Keratinocyte (primary cell): ENCODE results near the gene SRPX. TPM values are rescaled to one million over a fixed set of nuclear protein-coding genes. Genes with fewer than 3 reads are reported as not detected.

Source experiments
- DNase-seq: peaks from one replicate; pipeline ENCODE4 v3.0.0-alpha.2; 2011; ENCODE audit warnings: low read depth, missing footprints, low spot score
- FAIRE-seq: peaks from 2 replicates; lab custom pipeline; 2011; peaks lifted over from hg19 to GRCh38; lab: Jason Lieb, UNC
- H2AFZ ChIP-seq: 2 replicates; pipeline ENCODE4 v1.6.0; 2012; ENCODE audit warnings: low read length, control low read depth, inconsistent platforms; ENCODE audit not compliant: control insufficient read depth
- H3K27ac ChIP-seq: 2 replicates; pipeline ENCODE4 v1.5.1; 2011; ENCODE audit warnings: low read length; ENCODE audit not compliant: control insufficient read depth, insufficient read depth
- H3K27me3 ChIP-seq: 3 replicates; pipeline ENCODE4 v1.6.0; 2011; ENCODE audit warnings: low read length; ENCODE audit not compliant: control insufficient read depth, insufficient read depth; ENCODE audit errors: extremely low read depth
- H3K36me3 ChIP-seq, 2 experiments: 2 replicates in 1 of 2; 3 replicates in 1 of 2; pipeline ENCODE4 v1.5.1; 2011; ENCODE audit warnings: low read length in 2 of 2, mild to moderate bottlenecking in 1 of 2; ENCODE audit not compliant: control insufficient read depth in 2 of 2, insufficient read depth in 2 of 2; ENCODE audit errors: extremely low read depth in 1 of 2
- H3K4me1 ChIP-seq: 3 replicates; pipeline ENCODE4 v1.5.1; 2011; ENCODE audit warnings: low read length; ENCODE audit not compliant: control insufficient read depth, insufficient read depth; ENCODE audit errors: extremely low read depth
- H3K4me2 ChIP-seq: 3 replicates; pipeline ENCODE4 v1.6.0; 2011; ENCODE audit warnings: low read depth, low read length; ENCODE audit not compliant: control insufficient read depth, insufficient read depth; ENCODE audit errors: extremely low read depth
- H3K4me3 ChIP-seq, 3 experiments: fragments of 200-600 bp in 1 of 3; sonication (generic) in 1 of 3; 2 replicates in 2 of 3; 3 replicates in 1 of 3; pipeline ENCODE4 v1.5.1; 2011 to 2016; ENCODE audit warnings: low read length in 3 of 3, mild to moderate bottlenecking in 3 of 3, control low read depth in 2 of 3, inconsistent platforms in 1 of 3, low read depth in 1 of 3, mixed read lengths in 1 of 3, mixed run types in 1 of 3, moderate library complexity in 1 of 3; ENCODE audit not compliant: control insufficient read depth in 2 of 3, insufficient read depth in 2 of 3; ENCODE audit errors: extremely low read depth in 1 of 3
- H3K79me2 ChIP-seq: 2 replicates; pipeline ENCODE4 v1.6.0; 2012; ENCODE audit warnings: low read length; ENCODE audit not compliant: control insufficient read depth, insufficient read depth
- H3K9ac ChIP-seq: 3 replicates; pipeline ENCODE4 v1.6.0; 2011; ENCODE audit warnings: low read length; ENCODE audit not compliant: control insufficient read depth, insufficient read depth; ENCODE audit errors: extremely low read depth
- H3K9me1 ChIP-seq: 3 replicates; pipeline ENCODE4 v1.6.0; 2011; ENCODE audit warnings: low read length; ENCODE audit not compliant: control insufficient read depth, insufficient read depth; ENCODE audit errors: extremely low read depth
- H3K9me3 ChIP-seq: 2 replicates; pipeline ENCODE4 v1.5.1; 2012; ENCODE audit warnings: low read depth, low read length; ENCODE audit not compliant: control insufficient read depth
- H4K20me1 ChIP-seq: 3 replicates; pipeline ENCODE4 v1.6.0; 2011; ENCODE audit warnings: low read length; ENCODE audit not compliant: control insufficient read depth, insufficient read depth; ENCODE audit errors: extremely low read depth
- EZH2 ChIP-seq: IDR thresholded peaks from one replicate; pipeline ENCODE4 v1.6.1; 2012; ENCODE audit warnings: inconsistent platforms, mild to moderate bottlenecking, low read length, moderate library complexity
- dilution Hi-C: fragments of 300-500 bp; cut with MboI; formaldehyde crosslinking; loops from one replicate; pipeline ENCODE4 v1.7.0; 2020; ENCODE audit warnings: low sequenced_read_pairs; ENCODE audit not compliant: extremely low pct_ligation_motif_present
- polyA plus RNA-seq, 5 experiments: library from polyadenylated mRNA; depleted of rRNA in 3 of 5; stranded (reverse) in 3 of 5; stranded (forward) in 1 of 5; unstranded in 1 of 5; fragments of >200 nt; gene quantifications; 1 replicate in 1 of 5; 2 replicates in 3 of 5; 3 replicates in 1 of 5; pipeline versions ENCODE4 v1.2.1 to v1.2.3, GENCODE V29; 2011 to 2012; ENCODE audit warnings: missing spikeins in 2 of 5, low read depth in 1 of 5, low replicate concordance in 1 of 5
- TF ChIP-seq, protein P1 (sequence below), 3 experiments: IDR thresholded peaks in 1 of 3; conservative IDR thresholded peaks in 1 of 3; optimal IDR thresholded peaks in 1 of 3; 2 replicates in 2 of 3; 3 replicates in 1 of 3; pipeline versions ENCODE3 to v1.5.1; 2011; ENCODE audit warnings: low read length in 3 of 3, mild to moderate bottlenecking in 3 of 3, moderate library complexity in 2 of 3, control low read depth in 1 of 3, inconsistent platforms in 1 of 3; ENCODE audit not compliant: insufficient read depth in 2 of 3; ENCODE audit errors: extremely low read depth in 1 of 3

Gene SRPX
- polyA plus RNA-seq, 1 donor (not counting 4 experiments of a cell fraction or from before 2014, with no cell fraction given) = 53.8 TPM

DNA sequence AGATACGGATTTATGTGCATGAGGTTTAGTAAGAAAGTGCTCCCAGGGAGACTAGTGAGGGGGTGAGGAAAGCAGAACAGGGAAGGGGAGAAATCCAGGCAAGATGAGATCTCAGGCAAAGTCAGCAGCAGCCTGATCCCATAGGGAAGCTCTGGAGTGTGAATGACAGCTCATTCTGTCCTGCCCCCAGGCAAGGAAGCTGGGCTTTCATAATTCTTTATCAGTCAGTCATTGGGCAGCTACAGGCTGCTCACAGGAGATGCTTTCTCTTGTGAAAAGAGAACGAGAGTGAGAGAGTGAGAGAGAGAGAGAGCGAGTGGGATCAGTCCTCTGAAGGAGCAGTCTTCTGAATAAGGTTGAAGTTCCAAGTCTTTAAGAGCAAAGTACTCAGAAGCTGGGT, 48.1 kb downstream of the SRPX start:
- no peaks in the 10 kb centered on the region for H3K27me3 ChIP-seq
- no peaks in the 10 kb centered on the region for H4K20me1 ChIP-seq
- H3K79me2 ChIP-seq = no peaks in the 10 kb centered on the region
- FAIRE-seq (no peak), DNase-seq (no peak)
- H3K9me1 ChIP-seq = no peaks in the 10 kb centered on the region
- no peak overlapping the region for H3K27ac ChIP-seq
- no peaks in the 10 kb centered on the region for H3K4me1 ChIP-seq
- no peak overlapping the region for H3K9ac ChIP-seq
- H3K36me3 ChIP-seq = peaks cover 0 to 1% of the 10 kb centered on the region in 2 experiments
- no peak overlapping the region for H3K4me2 ChIP-seq
- no peaks in the 10 kb centered on the region for H3K9me3 ChIP-seq
- no peak overlapping the region for H2AFZ ChIP-seq
- dilution Hi-C loops = no loop called here
- H3K4me3 ChIP-seq = no peak overlapping the region
- TF ChIP-seq, protein P1, sequence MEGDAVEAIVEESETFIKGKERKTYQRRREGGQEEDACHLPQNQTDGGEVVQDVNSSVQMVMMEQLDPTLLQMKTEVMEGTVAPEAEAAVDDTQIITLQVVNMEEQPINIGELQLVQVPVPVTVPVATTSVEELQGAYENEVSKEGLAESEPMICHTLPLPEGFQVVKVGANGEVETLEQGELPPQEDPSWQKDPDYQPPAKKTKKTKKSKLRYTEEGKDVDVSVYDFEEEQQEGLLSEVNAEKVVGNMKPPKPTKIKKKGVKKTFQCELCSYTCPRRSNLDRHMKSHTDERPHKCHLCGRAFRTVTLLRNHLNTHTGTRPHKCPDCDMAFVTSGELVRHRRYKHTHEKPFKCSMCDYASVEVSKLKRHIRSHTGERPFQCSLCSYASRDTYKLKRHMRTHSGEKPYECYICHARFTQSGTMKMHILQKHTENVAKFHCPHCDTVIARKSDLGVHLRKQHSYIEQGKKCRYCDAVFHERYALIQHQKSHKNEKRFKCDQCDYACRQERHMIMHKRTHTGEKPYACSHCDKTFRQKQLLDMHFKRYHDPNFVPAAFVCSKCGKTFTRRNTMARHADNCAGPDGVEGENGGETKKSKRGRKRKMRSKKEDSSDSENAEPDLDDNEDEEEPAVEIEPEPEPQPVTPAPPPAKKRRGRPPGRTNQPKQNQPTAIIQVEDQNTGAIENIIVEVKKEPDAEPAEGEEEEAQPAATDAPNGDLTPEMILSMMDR (optimal IDR thresholded peaks at IDR 0.05 in 1 of 3, IDR thresholded peaks at IDR 0.05 in 1 of 3, conservative IDR thresholded peaks at IDR 0.05 in 1 of 3; ENCODE audit: extremely low read depth in 1 of 3, insufficient read depth in 2 of 3, low read length in 3 of 3) = no peak
- TF ChIP-seq EZH2 = no peak

DNA sequence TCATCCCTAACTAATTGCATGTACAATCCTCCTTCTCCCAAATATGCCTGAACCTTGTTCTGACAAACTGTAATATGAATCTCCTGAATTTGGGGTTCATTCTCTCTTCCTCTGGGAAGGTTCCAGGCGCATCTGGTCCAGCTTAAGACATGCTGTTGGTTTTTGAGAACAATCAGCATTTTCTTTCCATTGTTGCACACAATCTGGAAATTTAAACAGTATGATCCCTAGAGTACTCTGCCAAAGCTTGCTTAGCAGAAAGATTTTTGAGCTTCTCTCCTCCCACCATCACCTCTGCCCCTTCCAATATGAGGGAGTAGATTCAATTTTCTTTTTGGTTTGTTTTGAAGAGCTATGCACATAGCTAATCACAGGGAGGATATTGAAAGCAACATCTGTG, 50.1 kb downstream of the SRPX start:
- Histone ChIP-seq H3K9me1 (no peaks in the 10 kb centered on the region), H3K9ac (no peak overlapping the region), H3K9me3 (no peaks in the 10 kb centered on the region), H3K4me3 (no peak overlapping the region), H3K79me2 (no peaks in the 10 kb centered on the region), H3K27ac (no peak overlapping the region), H4K20me1 (no peaks in the 10 kb centered on the region), H2AFZ (no peak overlapping the region), H3K4me2 (no peak overlapping the region), H3K4me1 (no peaks in the 10 kb centered on the region), H3K36me3 (peaks cover 0 to 1% of the 10 kb centered on the region in 2 experiments), H3K27me3 (no peaks in the 10 kb centered on the region)
- FAIRE-seq (no peak), DNase-seq (no peak)
- TF ChIP-seq, protein P1 (optimal IDR thresholded peaks at IDR 0.05 in 1 of 3, IDR thresholded peaks at IDR 0.05 in 1 of 3, conservative IDR thresholded peaks at IDR 0.05 in 1 of 3; ENCODE audit: extremely low read depth in 1 of 3, insufficient read depth in 2 of 3, low read length in 3 of 3) = no peak
- TF ChIP-seq EZH2 = no peak
- dilution Hi-C loops = no loop called here
